Stimulated activated naive CD8-positive, alpha-beta T cell treated with anti-CD3 and anti-CD28 coated beads, Interleukin-15, Interleukin-2, amounts not matched to agents 100 ng/mL and 50 ng/mL, for 24 hours (primary cell): Measurements from ENCODE around the gene GAL.

Experiments
- H3K27ac Mint-ChIP-seq: one replicate; pipeline ENCODE4 v1.8.0; 2021; ENCODE audit warnings: mild to moderate bottlenecking, mixed read lengths
- H3K27me3 Mint-ChIP-seq: one replicate; pipeline ENCODE4 v1.8.0; 2021; ENCODE audit warnings: mixed read lengths
- H3K36me3 Mint-ChIP-seq: one replicate; pipeline ENCODE4 v1.8.0; 2021; ENCODE audit warnings: low read depth, mixed read lengths
- H3K4me1 Mint-ChIP-seq: one replicate; pipeline ENCODE4 v1.8.0; 2021; ENCODE audit warnings: low read depth, mixed read lengths
- H3K4me3 Mint-ChIP-seq: one replicate; pipeline ENCODE4 v1.8.0; 2021; ENCODE audit warnings: mild to moderate bottlenecking, mixed read lengths
- H3K9me3 Mint-ChIP-seq: one replicate; pipeline ENCODE4 v1.8.0; 2021; ENCODE audit warnings: mixed read lengths

GAL gene

DNA sequence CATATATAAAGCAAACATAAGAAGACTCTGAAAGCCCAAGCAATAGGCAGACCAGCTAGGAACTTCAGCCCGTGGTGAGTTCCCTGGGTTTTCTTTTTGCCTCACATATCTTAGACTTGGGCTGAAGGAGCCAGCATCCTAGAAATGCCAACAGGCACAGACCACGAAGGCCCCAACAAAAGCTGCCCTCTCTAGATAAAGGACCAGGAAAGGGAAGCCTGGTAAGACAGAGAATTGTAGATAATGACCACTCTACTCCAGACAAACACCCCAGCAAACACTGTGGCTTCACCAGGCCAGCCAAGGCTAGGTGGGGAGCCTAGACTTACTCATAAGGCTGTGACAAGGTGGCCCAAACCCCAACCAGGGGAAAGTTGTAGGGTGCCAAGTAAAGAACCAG lies 11.2 kb downstream of the GAL start:
- H3K9me3 Mint-ChIP-seq = peaks cover 4% of the 10 kb centered on the region
- no peak overlapping the region for H3K27ac Mint-ChIP-seq
- H3K4me1 Mint-ChIP-seq = peaks cover 8% of the 10 kb centered on the region
- no peaks in the 10 kb centered on the region for H3K36me3 Mint-ChIP-seq
- H3K4me3 Mint-ChIP-seq = no peak overlapping the region
- peaks cover 22% of the 10 kb centered on the region for H3K27me3 Mint-ChIP-seq

DNA sequence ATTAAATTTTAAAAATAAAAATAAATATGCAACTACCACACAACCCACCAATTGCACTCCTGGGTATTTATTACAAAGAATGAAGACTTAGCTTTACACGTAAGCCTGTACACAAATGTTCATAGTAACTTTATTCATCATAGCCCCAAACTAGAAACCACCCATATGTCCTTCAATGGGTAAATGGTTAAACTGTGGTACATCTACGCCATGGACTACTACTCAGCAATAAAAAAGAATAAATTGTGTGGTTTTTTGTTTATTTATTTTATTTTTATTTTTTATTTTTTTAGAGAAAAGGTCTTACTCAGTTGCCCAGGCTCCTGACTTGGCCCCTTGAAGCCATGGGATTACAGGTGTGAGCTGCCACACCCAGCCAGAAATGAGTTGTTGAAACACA lies 14.6 kb downstream of the GAL start:
- H3K9me3 Mint-ChIP-seq = peaks cover 4% of the 10 kb centered on the region
- no peak overlapping the region for H3K27ac Mint-ChIP-seq
- peaks cover 20% of the 10 kb centered on the region for H3K27me3 Mint-ChIP-seq

DNA sequence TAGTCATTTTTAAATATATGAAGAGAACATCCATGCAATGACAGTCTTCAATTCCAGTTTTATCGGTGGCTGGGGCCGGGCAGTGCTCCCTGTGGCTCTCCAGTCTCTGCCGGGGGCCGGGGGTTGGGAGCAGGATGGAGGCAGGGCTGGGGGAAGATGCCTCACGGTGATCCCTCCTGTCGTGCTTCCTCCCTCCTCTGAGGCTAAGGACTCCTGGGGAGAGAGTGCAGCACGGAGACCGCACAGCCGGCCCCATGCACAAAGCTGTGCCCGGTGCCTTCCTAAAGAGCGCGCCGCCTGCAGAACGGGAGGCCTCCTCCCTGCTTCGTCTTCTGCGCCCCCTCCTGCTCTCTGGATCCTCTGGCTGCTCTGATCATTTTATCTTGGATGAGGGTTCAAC lies 20.5 kb downstream of the GAL start:
- H3K9me3 Mint-ChIP-seq = no peaks in the 10 kb centered on the region
- no peak overlapping the region for H3K4me3 Mint-ChIP-seq
- H3K27ac Mint-ChIP-seq = no peak overlapping the region
- no peaks in the 10 kb centered on the region for H3K4me1 Mint-ChIP-seq
- no peaks in the 10 kb centered on the region for H3K36me3 Mint-ChIP-seq
- H3K27me3 Mint-ChIP-seq = peaks cover 4% of the 10 kb centered on the region

More for the DNA sequence above, 14.6 kb downstream of the GAL start:
- Mint-ChIP-seq H3K4me1 (no peaks in the 10 kb centered on the region), H3K4me3 (no peak overlapping the region), H3K36me3 (no peaks in the 10 kb centered on the region)

DNA sequence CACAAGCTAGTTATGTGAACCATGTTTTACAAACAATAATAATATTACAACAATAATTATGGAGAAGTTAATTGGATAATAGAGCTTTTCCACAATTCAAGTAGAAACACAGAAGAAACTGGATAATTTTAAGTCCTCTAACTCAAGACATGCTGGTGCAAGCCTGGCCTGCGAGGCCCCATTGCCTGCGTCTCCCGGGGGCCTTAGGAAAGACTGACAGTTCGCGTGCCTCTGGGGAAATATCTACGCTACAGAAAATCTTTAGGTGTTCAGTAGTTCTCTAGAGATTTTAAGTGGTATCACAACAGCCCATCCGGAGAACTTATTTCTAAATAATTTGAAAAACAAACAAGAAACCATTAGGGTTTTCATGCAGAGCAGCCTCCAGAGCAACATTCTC lies 23.2 kb downstream of the GAL start:
- no peaks in the 10 kb centered on the region for H3K27me3 Mint-ChIP-seq
- H3K27ac Mint-ChIP-seq = no peak overlapping the region
- no peaks in the 10 kb centered on the region for H3K4me1 Mint-ChIP-seq

DNA sequence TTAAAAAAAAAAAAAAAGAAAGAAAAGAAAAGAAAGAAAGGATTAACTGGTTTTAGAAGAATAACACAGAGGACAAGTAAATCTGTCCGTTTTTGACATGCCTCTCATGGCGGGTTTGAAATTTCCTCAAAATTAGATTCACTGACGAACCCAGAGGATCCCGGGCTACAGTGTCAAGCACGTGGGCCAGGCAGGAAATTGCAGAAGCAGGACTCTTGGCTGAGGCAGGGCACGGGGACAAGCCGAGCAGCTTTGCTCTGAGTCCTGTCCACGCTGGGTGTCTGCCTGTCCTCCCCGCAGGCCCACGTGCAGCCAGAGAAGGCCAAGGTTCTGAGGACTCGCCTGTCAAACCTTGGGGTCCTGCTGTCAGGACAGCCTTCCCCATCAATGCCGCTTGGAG lies 24.7 kb downstream of the GAL start:
- Mint-ChIP-seq H3K9me3 (no peaks in the 10 kb centered on the region), H3K36me3 (no peaks in the 10 kb centered on the region), H3K4me3 (no peak overlapping the region), H3K27me3 (no peaks in the 10 kb centered on the region), H3K4me1 (no peaks in the 10 kb centered on the region), H3K27ac (no peak overlapping the region)

More for the DNA sequence above, 23.2 kb downstream of the GAL start:
- Mint-ChIP-seq H3K36me3 (no peaks in the 10 kb centered on the region), H3K9me3 (no peaks in the 10 kb centered on the region), H3K4me3 (no peak overlapping the region)

DNA sequence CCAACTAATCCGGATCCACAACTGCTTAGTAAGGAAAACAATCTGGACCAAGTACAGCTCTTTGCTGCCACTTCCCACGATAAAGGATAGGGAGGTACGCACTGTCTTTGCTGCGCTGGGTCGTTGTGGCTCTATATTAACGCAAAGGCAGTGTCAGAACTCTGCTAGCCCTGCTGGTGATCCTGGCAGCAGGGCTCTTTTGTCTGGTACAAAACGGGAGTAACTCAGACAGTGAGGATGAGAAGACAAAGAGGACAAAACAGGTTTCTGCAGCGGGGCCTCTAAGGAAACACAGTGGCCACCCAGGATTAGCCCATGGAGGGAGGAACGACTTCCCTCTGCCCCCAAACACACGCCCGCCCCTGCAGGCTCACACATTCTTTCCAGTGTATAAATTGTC lies 26.1 kb downstream of the GAL start:
- Mint-ChIP-seq H3K27me3 (no peaks in the 10 kb centered on the region), H3K9me3 (no peaks in the 10 kb centered on the region), H3K4me3 (no peak overlapping the region), H3K27ac (no peak overlapping the region), H3K4me1 (no peaks in the 10 kb centered on the region), H3K36me3 (no peaks in the 10 kb centered on the region)

DNA sequence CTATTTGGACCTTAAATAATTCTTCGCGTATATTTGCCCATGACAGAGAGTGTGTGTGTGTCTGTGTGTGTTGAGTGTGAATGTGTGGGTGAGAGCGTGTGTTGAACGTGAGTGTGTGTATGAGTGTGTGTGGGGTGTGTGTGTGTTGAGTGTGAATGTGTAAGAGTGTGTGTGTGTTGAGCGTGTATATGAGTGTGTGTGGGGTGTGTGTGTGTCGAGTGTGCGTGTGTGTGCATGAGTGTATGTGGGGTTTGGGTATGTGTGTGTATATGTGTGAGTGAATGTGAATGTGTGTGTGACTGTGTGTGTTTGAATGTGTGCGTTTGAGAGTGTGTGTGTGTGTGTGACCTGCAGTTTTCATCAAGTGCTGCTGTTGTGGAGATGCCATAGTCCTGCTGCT lies 26.8 kb downstream of the GAL start:
- no peak overlapping the region for H3K27ac Mint-ChIP-seq
- no peaks in the 10 kb centered on the region for H3K9me3 Mint-ChIP-seq
- H3K4me3 Mint-ChIP-seq = no peak overlapping the region
- no peaks in the 10 kb centered on the region for H3K4me1 Mint-ChIP-seq
- no peaks in the 10 kb centered on the region for H3K27me3 Mint-ChIP-seq
- no peaks in the 10 kb centered on the region for H3K36me3 Mint-ChIP-seq

DNA sequence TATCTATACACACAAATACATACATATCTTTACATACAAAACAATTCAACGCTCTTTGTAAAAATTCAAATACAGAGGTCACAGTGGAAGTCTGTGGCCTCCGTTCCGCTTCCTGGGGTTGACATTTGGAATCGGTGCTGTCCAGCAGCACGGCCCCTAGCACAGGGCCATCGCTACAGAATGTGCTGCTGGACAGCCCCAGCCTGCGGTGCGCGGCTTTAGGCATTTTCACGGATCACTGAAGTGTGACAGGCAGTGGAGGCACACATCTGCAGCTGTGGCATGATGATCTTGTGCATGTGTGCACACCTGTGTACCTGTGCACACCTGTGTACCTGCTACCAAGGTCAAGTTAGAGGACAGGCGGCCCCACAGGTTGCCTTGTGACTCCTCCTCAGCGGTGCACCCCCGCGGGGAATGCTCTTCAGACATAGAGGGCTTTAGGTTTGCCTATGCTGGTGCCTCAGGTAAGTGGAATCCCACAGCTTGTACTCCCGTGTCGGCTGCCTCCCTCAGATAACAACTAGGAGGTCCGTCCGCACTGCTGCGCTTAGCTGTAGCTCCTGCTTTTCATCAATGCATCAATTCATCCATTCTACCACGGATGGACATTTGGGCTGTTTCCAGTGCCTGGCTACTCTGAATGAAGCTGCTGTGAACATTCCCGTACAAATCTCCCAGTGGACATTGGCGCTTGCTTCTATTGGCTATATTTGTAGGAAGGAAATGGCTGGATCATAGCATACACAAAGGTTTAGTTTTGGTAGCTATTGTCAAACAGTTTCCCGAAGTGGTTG lies 29.9 kb downstream of the GAL start:
- Mint-ChIP-seq H3K27me3 (no peaks in the 10 kb centered on the region), H3K4me1 (no peaks in the 10 kb centered on the region), H3K36me3 (no peaks in the 10 kb centered on the region), H3K9me3 (peaks cover 4% of the 10 kb centered on the region), H3K4me3 (no peak overlapping the region), H3K27ac (no peak overlapping the region)

DNA sequence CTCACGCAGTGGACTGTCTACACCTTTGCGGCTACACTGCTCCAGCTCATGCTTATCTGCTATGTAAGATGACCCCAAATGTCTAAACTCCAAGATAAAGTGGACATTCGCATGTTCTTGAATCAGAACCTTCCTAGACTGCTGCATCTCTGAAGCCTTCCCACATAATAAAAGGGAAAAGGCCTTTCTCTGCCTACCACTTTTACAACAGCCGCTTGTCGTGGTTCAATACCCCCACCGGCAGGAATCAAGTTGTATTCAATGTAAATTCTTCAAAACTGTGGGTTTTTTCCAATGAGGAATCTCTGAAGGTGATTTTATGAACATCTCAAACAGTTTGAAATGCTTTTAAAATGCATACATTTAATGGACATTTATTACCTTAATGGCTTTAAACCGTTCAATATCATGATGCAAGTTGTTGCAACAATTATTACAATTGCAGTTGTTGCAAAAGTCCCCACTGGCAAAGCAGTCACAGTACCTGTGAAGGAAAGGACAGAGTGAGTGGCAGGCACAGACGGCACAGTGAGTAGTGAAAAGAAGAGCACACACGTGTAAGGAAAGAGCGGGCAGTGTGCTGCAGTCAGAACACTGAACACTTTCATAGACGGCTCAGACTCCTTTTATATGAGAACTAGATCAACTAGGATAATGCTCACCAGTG lies 31.2 kb downstream of the GAL start:
- no peak overlapping the region for H3K4me3 Mint-ChIP-seq
- H3K9me3 Mint-ChIP-seq = peaks cover 10% of the 10 kb centered on the region
- H3K27me3 Mint-ChIP-seq = no peaks in the 10 kb centered on the region
- H3K36me3 Mint-ChIP-seq = peaks cover 5% of the 10 kb centered on the region
- H3K4me1 Mint-ChIP-seq = no peaks in the 10 kb centered on the region
- no peak overlapping the region for H3K27ac Mint-ChIP-seq

DNA sequence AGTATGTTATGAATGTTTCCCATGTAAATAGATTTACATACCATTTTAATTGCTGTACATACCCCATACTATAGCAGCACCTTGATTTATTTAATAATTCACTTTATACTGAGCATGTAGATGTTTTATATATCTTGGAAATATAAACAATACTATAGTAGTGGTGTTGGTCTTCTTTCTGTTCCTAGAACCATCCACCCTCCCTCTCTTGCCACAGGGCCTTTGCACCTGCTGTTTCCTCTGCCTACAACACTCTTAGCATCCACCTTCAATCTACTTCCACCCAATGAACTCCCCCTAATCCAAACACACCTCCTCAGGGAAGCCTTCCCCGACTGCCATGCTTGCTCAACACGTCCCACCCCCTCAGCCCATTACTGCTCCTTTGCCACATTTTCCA lies 36.7 kb downstream of the GAL start:
- no peaks in the 10 kb centered on the region for H3K27me3 Mint-ChIP-seq
- no peak overlapping the region for H3K27ac Mint-ChIP-seq
- H3K9me3 Mint-ChIP-seq = peaks cover 10% of the 10 kb centered on the region
- peaks cover 5% of the 10 kb centered on the region for H3K36me3 Mint-ChIP-seq
- no peak overlapping the region for H3K4me3 Mint-ChIP-seq
- no peaks in the 10 kb centered on the region for H3K4me1 Mint-ChIP-seq

DNA sequence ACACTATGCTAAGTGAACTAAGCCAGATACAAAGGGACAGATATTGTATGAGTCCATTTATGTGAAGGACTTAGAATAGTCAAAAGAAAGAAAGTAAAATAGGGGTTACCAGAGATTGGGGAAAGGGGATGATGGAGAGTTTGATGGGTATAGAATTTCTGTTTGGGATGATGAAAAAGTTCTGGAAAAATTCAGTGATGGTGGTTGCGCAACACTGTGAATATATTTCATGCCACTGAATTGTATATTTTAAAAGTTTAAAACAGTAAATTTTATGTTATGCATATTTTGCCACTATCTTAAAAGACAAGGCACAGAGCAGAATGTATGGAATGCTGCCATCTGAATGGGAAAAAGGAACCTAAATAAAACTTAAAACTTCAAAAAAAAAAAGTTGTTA lies 37.8 kb downstream of the GAL start:
- Mint-ChIP-seq H3K4me1 (no peaks in the 10 kb centered on the region), H3K36me3 (peaks cover 5% of the 10 kb centered on the region), H3K27me3 (no peaks in the 10 kb centered on the region), H3K9me3 (peaks cover 10% of the 10 kb centered on the region), H3K4me3 (no peak overlapping the region), H3K27ac (no peak overlapping the region)

DNA sequence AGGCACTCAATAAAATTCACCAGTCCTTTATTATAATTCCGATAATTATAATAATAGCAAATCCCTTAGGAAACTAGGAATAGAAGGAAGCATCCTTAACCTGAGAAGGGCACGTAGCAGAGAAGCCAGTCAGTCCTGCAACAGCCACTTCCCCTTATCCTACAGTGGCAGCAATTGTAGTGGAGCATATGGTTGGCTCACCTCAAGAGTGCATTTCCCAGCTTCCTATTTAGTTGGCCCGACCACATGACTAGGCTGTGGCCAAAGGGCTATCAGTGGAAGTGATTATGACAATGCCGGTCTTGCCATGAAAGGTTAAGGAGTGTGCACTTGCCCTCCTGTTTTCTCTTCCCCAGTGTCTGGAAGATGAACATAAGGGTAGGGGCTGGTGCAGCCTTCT lies 39.9 kb downstream of the GAL start:
- H3K9me3 Mint-ChIP-seq = peaks cover 5% of the 10 kb centered on the region
- H3K36me3 Mint-ChIP-seq = peaks cover 5% of the 10 kb centered on the region
- no peaks in the 10 kb centered on the region for H3K27me3 Mint-ChIP-seq
- no peak overlapping the region for H3K4me3 Mint-ChIP-seq
- H3K27ac Mint-ChIP-seq = no peak overlapping the region
- no peaks in the 10 kb centered on the region for H3K4me1 Mint-ChIP-seq

DNA sequence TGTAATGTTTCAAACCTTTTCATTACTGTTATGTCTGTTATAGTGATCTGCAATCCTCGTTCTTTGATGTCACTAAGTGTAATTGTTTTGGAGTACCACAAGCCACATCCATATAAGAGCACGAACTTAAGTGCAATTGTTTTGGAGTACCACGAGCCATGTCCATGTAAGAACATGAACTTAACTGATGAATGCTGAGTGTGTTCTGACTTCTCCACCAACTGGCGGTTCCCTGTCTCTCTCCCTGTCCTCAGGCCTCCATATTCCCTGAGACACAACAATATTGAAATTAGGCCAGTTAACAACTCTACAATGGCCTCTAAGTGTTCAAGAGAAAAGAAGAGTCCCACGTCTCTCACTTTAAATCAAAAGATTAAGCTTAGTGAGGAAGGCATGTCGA lies 43.4 kb downstream of the GAL start:
- Mint-ChIP-seq H3K4me1 (no peaks in the 10 kb centered on the region), H3K36me3 (no peaks in the 10 kb centered on the region)

DNA sequence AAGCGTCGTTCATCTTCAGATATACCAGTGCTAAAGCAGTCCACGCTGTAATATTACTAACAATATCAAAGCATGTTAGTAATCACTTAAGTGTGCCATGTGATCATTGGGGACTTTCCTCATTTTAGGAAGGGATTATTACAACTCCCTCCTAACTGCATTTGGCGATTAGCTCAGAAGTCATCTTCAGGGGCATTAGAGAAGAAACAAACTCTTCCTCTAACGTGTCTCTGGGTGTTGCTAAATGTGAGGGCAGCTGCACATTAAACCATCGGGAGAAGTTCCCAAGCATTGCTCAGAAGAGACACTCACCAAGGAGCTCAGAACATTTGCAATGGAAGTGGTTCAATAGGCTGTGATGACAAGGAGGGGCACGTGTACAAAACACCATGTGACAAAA lies 49.8 kb downstream of the GAL start:
- Mint-ChIP-seq H3K9me3 (no peaks in the 10 kb centered on the region), H3K4me3 (no peak overlapping the region), H3K4me1 (no peaks in the 10 kb centered on the region), H3K36me3 (no peaks in the 10 kb centered on the region), H3K27ac (no peak overlapping the region), H3K27me3 (no peaks in the 10 kb centered on the region)

More for the DNA sequence above, 43.4 kb downstream of the GAL start:
- no peak overlapping the region for H3K27ac Mint-ChIP-seq
- H3K27me3 Mint-ChIP-seq = no peaks in the 10 kb centered on the region
- no peaks in the 10 kb centered on the region for H3K9me3 Mint-ChIP-seq
- H3K4me3 Mint-ChIP-seq = no peak overlapping the region

DNA sequence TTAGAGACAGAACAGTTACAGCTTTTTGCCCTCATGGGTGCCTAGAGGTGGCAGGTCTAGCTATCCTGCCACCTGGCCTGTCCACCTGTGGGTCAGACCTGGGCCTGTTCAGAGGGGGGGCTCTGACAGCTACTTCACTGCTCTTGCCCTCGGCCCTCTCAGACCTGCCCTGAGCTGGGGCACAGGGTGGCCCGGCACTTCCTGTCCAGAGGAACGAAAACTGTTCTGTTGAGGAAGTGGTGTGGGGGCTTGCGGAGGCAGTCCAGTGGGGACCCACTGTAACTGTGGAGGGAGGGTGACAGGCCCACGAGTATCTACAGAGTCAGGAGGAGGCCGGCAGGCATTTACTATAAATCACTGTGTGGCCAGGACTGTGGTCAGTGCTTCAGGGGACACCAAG lies 50.8 kb downstream of the GAL start:
- no peaks in the 10 kb centered on the region for H3K4me1 Mint-ChIP-seq
- no peaks in the 10 kb centered on the region for H3K27me3 Mint-ChIP-seq
- no peaks in the 10 kb centered on the region for H3K9me3 Mint-ChIP-seq
- no peaks in the 10 kb centered on the region for H3K36me3 Mint-ChIP-seq
- no peak overlapping the region for H3K27ac Mint-ChIP-seq
- H3K4me3 Mint-ChIP-seq = no peak overlapping the region

DNA sequence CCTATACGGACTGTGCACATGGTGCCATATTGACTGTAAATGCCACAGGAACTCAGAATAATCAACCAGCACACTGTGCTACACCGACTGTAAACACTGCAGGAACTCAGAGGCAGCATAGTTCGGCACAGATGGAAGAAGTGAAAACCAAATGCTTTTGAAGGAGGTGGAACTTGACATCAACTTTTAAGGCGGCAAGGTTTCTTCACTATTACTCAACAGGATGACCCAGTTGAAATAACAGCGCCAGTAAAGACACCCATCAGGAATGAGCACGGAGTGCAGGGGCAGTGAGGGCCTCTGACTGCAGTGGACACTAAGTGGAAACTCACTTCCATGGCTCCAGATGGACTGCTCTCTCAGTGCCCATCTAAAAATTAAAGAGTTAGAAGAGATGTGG lies 51.3 kb downstream of the GAL start:
- H3K9me3 Mint-ChIP-seq = no peaks in the 10 kb centered on the region
- no peak overlapping the region for H3K4me3 Mint-ChIP-seq
- H3K27ac Mint-ChIP-seq = no peak overlapping the region
- no peaks in the 10 kb centered on the region for H3K4me1 Mint-ChIP-seq
- H3K27me3 Mint-ChIP-seq = no peaks in the 10 kb centered on the region
- no peaks in the 10 kb centered on the region for H3K36me3 Mint-ChIP-seq
